ENCODE measurements around the gene TMEM41B.
A peak's percentile ranks its signal among the peaks of the same experiment; 100 is the strongest.
"Not testable (repeated sequence)": the region's sequence is repeated elsewhere in the genome, so short reads cannot be mapped to it uniquely, and the experiment has no call there.

The TMEM41B gene

DNA sequence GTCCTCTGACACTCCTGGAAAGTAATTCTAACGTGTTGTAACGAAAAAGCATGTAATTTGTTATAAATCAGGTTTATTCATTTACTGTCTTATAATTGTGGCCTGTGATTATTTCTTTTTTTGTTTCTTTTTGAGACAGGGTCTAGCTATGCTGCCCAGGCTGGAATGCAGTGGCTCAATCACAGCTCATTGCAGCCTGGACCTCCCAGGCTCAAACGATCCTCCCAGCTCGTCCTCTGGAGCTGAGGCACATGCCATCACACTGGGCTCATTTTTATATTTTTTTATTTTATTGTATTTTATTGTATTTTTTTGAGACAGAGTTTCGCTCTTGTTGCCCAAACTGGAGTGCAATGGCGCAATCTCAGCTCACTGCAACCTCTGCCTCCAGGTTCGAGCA is 65.1 kb downstream of the TMEM41B start:
- ATAC-seq = no peak
- TF ChIP-seq, protein P1, sequence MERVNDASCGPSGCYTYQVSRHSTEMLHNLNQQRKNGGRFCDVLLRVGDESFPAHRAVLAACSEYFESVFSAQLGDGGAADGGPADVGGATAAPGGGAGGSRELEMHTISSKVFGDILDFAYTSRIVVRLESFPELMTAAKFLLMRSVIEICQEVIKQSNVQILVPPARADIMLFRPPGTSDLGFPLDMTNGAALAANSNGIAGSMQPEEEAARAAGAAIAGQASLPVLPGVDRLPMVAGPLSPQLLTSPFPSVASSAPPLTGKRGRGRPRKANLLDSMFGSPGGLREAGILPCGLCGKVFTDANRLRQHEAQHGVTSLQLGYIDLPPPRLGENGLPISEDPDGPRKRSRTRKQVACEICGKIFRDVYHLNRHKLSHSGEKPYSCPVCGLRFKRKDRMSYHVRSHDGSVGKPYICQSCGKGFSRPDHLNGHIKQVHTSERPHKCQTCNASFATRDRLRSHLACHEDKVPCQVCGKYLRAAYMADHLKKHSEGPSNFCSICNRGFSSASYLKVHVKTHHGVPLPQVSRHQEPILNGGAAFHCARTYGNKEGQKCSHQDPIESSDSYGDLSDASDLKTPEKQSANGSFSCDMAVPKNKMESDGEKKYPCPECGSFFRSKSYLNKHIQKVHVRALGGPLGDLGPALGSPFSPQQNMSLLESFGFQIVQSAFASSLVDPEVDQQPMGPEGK (CRISPR knock-in tag; IDR thresholded peaks at IDR 0.05; ENCODE audit: borderline replicate concordance) = no peak
- TF ChIP-seq GLIS3 (CRISPR knock-in tag; IDR thresholded peaks at IDR 0.05) = no peak
- TF ChIP-seq ZNF70 (CRISPR knock-in tag; IDR thresholded peaks at IDR 0.05) = no peak
- no peak for TF ChIP-seq OSR1 (CRISPR knock-in tag; IDR thresholded peaks at IDR 0.05)
- TF ChIP-seq TCF4 (CRISPR knock-in tag; IDR thresholded peaks at IDR 0.05; ENCODE audit: borderline replicate concordance) = no peak
- TF ChIP-seq, protein P2, sequence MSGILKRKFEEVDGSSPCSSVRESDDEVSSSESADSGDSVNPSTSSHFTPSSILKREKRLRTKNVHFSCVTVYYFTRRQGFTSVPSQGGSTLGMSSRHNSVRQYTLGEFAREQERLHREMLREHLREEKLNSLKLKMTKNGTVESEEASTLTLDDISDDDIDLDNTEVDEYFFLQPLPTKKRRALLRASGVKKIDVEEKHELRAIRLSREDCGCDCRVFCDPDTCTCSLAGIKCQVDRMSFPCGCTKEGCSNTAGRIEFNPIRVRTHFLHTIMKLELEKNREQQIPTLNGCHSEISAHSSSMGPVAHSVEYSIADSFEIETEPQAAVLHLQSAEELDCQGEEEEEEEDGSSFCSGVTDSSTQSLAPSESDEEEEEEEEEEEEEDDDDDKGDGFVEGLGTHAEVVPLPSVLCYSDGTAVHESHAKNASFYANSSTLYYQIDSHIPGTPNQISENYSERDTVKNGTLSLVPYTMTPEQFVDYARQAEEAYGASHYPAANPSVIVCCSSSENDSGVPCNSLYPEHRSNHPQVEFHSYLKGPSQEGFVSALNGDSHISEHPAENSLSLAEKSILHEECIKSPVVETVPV (CRISPR knock-in tag; IDR thresholded peaks at IDR 0.05) = no peak
- no peak for TF ChIP-seq ZC3H10 (CRISPR knock-in tag; IDR thresholded peaks at IDR 0.05)
- TF ChIP-seq ZFP3 (CRISPR knock-in tag; IDR thresholded peaks at IDR 0.05) = no peak
- TF ChIP-seq ZNF8 (CRISPR knock-in tag; IDR thresholded peaks at IDR 0.05) = no peak

DNA sequence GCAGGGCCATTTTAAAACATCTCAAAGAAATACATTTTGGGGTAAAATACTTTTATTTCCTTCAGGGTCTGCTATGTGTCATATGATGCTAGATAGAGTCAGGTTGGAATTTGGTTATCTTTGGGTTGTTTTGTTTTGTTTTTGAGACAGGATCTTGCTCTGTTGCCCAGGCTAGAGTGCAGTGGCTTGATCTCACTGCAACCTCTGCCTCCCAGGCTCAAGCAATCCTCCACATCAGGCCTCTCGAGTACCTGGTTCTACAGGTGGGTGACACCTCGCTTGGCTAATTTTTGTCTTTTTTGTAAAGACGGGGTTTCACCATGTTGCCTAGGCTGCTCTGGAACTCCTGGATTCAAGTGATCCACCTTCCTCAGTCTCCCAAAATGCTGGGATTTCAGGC is 66.5 kb downstream of the TMEM41B start:
- TF ChIP-seq ZNF8 (CRISPR knock-in tag; IDR thresholded peaks at IDR 0.05) (no peak), ESRRG (CRISPR knock-in tag; IDR thresholded peaks at IDR 0.05) (no peak), BACH2 (CRISPR knock-in tag; IDR thresholded peaks at IDR 0.05; ENCODE audit: borderline replicate concordance) (no peak), ZFP30 (CRISPR knock-in tag; IDR thresholded peaks at IDR 0.05) (no peak), ZNF70 (CRISPR knock-in tag; IDR thresholded peaks at IDR 0.05) (no peak), OSR1 (CRISPR knock-in tag; IDR thresholded peaks at IDR 0.05) (no peak), TOX (CRISPR knock-in tag; IDR thresholded peaks at IDR 0.05; ENCODE audit: borderline replicate concordance) (no peak), RARB (CRISPR knock-in tag; IDR thresholded peaks at IDR 0.05) (no peak), GLIS3 (CRISPR knock-in tag; IDR thresholded peaks at IDR 0.05) (no peak), CSDC2 (CRISPR knock-in tag; IDR thresholded peaks at IDR 0.05) (no peak), PPARA (CRISPR knock-in tag; IDR thresholded peaks at IDR 0.05; ENCODE audit: borderline replicate concordance) (no peak)
- TF ChIP-seq, protein P3, sequence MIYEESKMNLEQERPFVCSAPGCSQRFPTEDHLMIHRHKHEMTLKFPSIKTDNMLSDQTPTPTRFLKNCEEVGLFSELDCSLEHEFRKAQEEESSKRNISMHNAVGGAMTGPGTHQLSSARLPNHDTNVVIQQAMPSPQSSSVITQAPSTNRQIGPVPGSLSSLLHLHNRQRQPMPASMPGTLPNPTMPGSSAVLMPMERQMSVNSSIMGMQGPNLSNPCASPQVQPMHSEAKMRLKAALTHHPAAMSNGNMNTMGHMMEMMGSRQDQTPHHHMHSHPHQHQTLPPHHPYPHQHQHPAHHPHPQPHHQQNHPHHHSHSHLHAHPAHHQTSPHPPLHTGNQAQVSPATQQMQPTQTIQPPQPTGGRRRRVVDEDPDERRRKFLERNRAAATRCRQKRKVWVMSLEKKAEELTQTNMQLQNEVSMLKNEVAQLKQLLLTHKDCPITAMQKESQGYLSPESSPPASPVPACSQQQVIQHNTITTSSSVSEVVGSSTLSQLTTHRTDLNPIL (CRISPR knock-in tag; IDR thresholded peaks at IDR 0.05; ENCODE audit: low read depth) = no peak
- TF ChIP-seq, protein P4, sequence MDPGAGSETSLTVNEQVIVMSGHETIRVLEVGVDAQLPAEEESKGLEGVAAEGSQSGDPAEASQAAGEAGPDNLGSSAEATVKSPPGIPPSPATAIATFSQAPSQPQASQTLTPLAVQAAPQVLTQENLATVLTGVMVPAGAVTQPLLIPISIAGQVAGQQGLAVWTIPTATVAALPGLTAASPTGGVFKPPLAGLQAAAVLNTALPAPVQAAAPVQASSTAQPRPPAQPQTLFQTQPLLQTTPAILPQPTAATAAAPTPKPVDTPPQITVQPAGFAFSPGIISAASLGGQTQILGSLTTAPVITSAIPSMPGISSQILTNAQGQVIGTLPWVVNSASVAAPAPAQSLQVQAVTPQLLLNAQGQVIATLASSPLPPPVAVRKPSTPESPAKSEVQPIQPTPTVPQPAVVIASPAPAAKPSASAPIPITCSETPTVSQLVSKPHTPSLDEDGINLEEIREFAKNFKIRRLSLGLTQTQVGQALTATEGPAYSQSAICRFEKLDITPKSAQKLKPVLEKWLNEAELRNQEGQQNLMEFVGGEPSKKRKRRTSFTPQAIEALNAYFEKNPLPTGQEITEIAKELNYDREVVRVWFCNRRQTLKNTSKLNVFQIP (CRISPR knock-in tag; IDR thresholded peaks at IDR 0.05; ENCODE audit: borderline replicate concordance, low read depth) = no peak
- ATAC-seq = no peak

DNA sequence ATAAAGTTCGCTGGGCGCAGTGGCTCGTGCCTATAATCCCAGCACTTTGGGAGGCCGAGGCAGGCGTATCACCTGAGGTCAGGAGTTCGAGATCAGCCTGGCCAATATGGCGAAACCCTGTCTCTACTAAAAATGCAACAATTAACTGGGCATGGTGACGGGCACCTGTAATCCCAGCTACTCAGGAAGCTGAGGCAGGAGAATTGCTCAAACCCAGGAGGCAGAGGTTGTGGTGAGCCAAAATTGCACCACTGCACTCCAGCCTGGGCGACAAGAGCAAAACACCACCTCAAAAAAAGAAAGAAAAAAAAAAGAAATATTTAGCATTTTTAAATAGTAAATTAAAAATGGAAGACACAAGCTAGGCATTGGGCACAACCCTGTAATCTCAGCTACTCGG is 78.2 kb downstream of the TMEM41B start:
- not testable (repeated sequence) for ATAC-seq

DNA sequence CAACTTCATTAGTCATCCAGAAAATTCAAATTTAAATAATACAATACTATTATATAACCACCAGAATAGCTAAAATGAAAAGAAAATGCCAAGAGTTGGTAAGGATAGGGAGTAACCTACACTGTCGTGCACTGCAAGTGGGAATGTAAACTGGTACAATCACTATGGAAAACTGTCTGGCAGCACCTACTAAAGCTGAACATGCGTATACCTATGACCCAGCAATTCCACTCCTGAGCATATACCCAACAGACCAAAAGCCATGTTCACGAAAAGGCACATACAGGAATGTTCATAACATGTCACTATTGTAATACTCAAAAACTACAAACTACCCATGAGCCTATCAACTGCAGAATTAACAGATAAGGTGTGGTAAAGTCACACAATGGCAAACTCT is 81.9 kb downstream of the TMEM41B start:
- no peak for ATAC-seq
- no peak for TF ChIP-seq ZNF565 (CRISPR knock-in tag; conservative IDR thresholded peaks at IDR 0.05; ENCODE audit: low read depth)

DNA sequence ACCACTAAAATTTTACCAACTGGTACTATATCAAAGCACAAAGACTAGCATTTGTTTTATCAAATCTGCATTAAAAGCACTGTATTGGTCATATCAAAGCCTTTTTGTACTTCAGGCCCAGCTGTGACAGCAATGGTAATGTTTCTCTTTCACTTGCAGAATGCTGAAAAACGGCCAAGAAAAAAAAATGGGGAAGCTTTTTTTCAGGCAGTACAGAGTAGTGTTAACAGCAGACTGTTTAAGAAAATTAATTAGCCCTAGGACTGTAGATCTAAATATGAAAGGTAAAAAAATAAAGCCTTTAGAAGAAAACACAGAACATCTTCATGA is 82.6 kb downstream of the TMEM41B start:
- ATAC-seq = peak; percentile 67
- TF ChIP-seq, protein P5, sequence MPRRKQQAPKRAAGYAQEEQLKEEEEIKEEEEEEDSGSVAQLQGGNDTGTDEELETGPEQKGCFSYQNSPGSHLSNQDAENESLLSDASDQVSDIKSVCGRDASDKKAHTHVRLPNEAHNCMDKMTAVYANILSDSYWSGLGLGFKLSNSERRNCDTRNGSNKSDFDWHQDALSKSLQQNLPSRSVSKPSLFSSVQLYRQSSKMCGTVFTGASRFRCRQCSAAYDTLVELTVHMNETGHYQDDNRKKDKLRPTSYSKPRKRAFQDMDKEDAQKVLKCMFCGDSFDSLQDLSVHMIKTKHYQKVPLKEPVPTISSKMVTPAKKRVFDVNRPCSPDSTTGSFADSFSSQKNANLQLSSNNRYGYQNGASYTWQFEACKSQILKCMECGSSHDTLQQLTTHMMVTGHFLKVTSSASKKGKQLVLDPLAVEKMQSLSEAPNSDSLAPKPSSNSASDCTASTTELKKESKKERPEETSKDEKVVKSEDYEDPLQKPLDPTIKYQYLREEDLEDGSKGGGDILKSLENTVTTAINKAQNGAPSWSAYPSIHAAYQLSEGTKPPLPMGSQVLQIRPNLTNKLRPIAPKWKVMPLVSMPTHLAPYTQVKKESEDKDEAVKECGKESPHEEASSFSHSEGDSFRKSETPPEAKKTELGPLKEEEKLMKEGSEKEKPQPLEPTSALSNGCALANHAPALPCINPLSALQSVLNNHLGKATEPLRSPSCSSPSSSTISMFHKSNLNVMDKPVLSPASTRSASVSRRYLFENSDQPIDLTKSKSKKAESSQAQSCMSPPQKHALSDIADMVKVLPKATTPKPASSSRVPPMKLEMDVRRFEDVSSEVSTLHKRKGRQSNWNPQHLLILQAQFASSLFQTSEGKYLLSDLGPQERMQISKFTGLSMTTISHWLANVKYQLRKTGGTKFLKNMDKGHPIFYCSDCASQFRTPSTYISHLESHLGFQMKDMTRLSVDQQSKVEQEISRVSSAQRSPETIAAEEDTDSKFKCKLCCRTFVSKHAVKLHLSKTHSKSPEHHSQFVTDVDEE (CRISPR knock-in tag; IDR thresholded peaks at IDR 0.05) = no peak
- TF ChIP-seq ZNF8 (CRISPR knock-in tag; IDR thresholded peaks at IDR 0.05) = no peak
- TF ChIP-seq, protein P3 (CRISPR knock-in tag; IDR thresholded peaks at IDR 0.05; ENCODE audit: low read depth) = no peak
- no peak for TF ChIP-seq ZFP30 (CRISPR knock-in tag; IDR thresholded peaks at IDR 0.05)
- no peak for TF ChIP-seq CSDC2 (CRISPR knock-in tag; IDR thresholded peaks at IDR 0.05)
- TF ChIP-seq ZNF70 (CRISPR knock-in tag; IDR thresholded peaks at IDR 0.05) = no peak
- no peak for TF ChIP-seq SNAI2 (CRISPR knock-in tag; IDR thresholded peaks at IDR 0.05)
- no peak for TF ChIP-seq ZFP3 (CRISPR knock-in tag; IDR thresholded peaks at IDR 0.05)
- no peak for TF ChIP-seq ZNF565 (CRISPR knock-in tag; conservative IDR thresholded peaks at IDR 0.05; ENCODE audit: low read depth)
- TF ChIP-seq, protein P4 (CRISPR knock-in tag; IDR thresholded peaks at IDR 0.05; ENCODE audit: borderline replicate concordance, low read depth) = no peak
- no peak for TF ChIP-seq ESRRG (CRISPR knock-in tag; IDR thresholded peaks at IDR 0.05)
- no peak for TF ChIP-seq TOX (CRISPR knock-in tag; IDR thresholded peaks at IDR 0.05; ENCODE audit: borderline replicate concordance)
- TF ChIP-seq ARNTL (CRISPR knock-in tag; IDR thresholded peaks at IDR 0.05; ENCODE audit: borderline replicate concordance, low read depth) = no peak
- no peak for TF ChIP-seq RARB (CRISPR knock-in tag; IDR thresholded peaks at IDR 0.05)
- no peak for TF ChIP-seq ISL1 (CRISPR knock-in tag; IDR thresholded peaks at IDR 0.05)
- no peak for TF ChIP-seq PPARA (CRISPR knock-in tag; IDR thresholded peaks at IDR 0.05; ENCODE audit: borderline replicate concordance)

Data from SK-N-SH treated with all-trans-retinoic acid at 6 μM for 48 hours (cell line).